Choroid plexus epithelial cell (primary cell): Measurements from ENCODE around the gene TREML4.

ENCODE experiments used
- DNase-seq: peaks from one replicate; pipeline ENCODE4 v3.0.0-alpha.2; 2010; ENCODE audit warnings: low read depth
- H3K4me3 ChIP-seq: 2 replicates; pipeline ENCODE4 v1.5.1; 2011; ENCODE audit warnings: low read depth, mild to moderate bottlenecking, control low read depth, low read length, moderate library complexity
- CTCF ChIP-seq: conservative IDR thresholded peaks from 2 replicates; pipeline ENCODE4 v1.5.1; 2011; ENCODE audit warnings: low read depth, mild to moderate bottlenecking, control low read depth, inconsistent platforms, low read length, moderate library complexity

TREML4 gene

DNA sequence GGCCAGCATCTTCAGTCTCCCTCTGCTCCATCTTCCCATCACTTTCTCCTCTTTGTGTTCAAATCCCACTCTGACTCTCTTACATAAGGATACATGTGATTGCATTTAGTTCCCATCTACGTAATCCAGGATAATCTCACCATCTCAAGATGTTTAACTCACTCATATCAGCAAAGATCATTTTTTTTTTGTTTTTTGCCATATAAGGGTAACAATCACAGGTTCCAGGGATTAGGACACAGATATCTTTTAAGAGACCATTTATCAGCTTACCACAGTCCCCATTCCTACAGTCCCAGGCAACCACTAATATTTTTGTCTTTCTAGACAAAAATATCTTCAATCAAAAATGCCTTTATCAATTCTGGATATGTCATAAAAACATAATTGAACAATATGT lies 24.0 kb upstream of the TREML4 start:
- no peak for DNase-seq
- no peak overlapping the region for H3K4me3 ChIP-seq
- TF ChIP-seq CTCF = no peak

DNA sequence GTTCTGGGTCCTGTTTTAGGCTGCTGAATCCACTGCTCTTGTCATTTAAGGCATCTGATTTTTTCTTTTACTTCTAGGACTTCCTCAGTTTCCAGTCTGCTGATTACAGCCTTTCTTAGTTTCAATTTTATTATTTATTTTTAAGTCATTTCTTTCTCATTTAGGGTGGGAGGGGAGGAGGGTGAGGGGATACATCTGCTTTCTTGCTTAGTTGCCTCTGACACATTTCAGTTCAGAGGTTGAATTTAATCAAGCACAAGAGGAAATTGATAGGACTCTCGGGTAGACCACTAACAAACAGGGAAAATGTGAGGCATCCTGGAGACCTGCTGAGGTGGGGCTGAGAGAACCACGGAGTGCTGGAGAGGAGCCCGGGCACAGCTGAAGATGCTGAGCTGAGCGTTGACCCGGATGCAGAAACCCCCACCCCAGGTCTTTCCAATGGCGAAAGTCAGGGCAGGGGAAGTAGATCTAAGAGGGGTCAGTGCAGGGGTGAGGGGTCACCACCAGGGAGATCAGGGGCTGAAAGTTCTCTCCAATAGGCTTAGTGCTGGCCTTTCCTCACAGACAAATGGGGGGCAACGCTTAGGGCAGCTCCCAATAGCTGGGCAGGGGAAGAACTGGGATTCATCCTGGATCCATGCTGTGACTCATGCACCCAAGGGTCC lies 19.6 kb upstream of the TREML4 start:
- DNase-seq = no peak
- H3K4me3 ChIP-seq = no peak overlapping the region
- no peak for TF ChIP-seq CTCF

DNA sequence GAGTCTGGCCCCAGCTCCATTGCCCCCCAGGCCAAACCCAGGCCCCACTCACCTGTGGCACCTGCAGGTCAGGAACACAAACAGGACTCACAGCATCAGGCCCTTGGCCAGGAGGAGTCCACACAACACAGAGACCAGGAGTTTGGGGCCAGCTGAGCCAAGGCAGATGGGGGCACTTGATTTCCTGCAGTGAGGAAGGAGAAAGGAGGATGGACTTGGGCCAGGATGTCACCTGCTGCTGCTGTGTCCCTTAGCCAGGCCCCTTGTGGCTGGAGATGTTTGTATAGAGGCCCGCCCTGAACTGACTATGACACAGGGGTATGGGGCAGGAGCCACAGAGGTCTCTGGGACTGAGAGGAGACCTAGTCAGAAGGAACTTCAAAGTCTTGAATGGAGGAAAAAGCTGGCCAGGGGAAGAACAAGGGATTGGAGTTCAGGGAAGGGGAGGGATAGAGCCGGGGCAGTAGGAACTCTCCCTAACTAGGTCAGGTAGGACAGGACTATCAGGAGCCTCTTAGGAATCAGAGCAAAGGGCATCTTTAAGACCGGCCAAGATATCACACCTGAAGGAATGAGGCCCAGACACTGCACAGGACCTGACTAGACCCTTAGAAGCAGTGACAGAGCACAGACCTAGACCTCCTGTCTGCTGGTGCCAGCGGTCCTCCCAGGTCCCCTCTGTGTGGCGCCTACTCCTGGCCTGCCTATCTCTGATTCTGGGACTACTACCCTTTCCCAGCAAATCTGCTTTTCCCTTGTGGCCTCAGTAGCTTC lies 18.4 kb upstream of the TREML4 start:
- no peak for TF ChIP-seq CTCF
- no peak overlapping the region for H3K4me3 ChIP-seq
- DNase-seq = no peak

DNA sequence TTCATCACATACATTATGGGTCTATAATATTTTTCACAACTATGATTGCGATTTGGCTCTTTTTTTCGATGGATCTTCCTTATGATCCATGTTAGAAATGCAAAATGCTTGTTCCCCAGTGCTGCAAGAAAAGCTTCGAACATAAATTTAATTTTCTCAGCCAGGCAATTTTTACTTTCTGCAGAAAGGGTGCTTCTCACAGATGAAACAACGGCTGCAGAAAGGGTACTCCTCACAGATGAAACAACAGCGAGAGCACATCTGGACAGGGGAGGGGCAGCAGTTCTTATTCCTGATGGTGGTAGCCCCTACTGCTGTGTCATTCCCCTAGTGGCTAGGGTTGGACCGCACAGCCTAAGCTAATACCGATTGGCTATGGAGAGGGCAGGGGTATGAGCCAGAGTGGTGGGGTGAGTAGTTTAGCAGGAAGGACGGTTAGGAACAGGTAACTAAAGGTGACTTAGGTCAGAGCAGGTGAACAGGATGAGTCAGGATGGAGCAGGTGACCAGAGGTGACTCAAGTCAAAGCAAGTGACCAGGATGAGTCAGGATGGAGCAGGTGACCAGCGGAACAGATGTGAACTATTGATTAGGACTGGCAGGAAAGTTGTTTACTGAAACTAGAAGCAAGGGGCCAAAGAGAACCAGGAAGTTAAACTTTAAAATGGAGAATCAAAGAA lies 13.4 kb upstream of the TREML4 start:
- no peak for TF ChIP-seq CTCF
- no peak for DNase-seq
- no peak overlapping the region for H3K4me3 ChIP-seq

DNA sequence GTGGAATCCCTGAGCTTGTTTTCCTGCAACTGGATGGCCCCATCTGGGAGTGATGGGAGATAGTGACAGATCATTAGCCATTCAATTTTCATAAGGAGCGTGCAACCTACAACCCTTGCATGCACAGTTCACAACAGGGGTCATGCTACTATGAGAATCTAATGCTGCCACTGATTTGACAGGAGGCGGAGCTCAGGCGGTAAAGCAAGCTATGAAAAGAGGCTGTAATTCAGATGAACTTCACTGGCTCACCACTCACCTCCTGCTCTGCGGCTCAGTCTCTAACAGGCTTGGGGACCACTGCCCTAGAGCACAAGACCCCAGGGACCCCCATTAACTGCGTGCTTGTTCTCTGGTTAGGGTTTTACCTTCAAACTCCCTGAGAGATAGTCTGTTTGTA lies 12.4 kb upstream of the TREML4 start:
- DNase-seq = no peak
- H3K4me3 ChIP-seq = no peak overlapping the region
- no peak for TF ChIP-seq CTCF

- no peak for TF ChIP-seq CTCF
- H3K4me3 ChIP-seq = no peak overlapping the region
- DNase-seq = no peak
These were observed 11.5 kb upstream of the TREML4 start for GRCh38 chr6:41216616-41217015.
